H9 (cell line): Measurements from ENCODE around the gene FHIT. TPM values are rescaled to one million over a fixed set of nuclear protein-coding genes. Genes with fewer than 3 reads are reported as not detected.

Experiments
- DNase-seq: peaks from one replicate; pipeline ENCODE4 v3.0.0-alpha.2; 2017
- H2AFZ ChIP-seq: one replicate; pipeline ENCODE4 v1.6.1; 2013; ENCODE audit warnings: mild to moderate bottlenecking, low read length, control low read depth, moderate library complexity
- H2AK5ac ChIP-seq: 2 replicates; pipeline ENCODE4 v1.6.1; 2013; ENCODE audit warnings: low read length, control low read depth, mixed read lengths; ENCODE audit not compliant: insufficient read length
- H2BK120ac ChIP-seq: one replicate; pipeline ENCODE4 v1.6.1; 2013; ENCODE audit warnings: low read depth, mild to moderate bottlenecking, low read length, control low read depth, inconsistent platforms; ENCODE audit not compliant: poor library complexity, severe bottlenecking
- H2BK12ac ChIP-seq: 2 replicates; pipeline ENCODE4 v1.6.1; 2013; ENCODE audit warnings: low read length, control low read depth, mixed read lengths, low read depth; ENCODE audit not compliant: insufficient read length
- H2BK15ac ChIP-seq: 2 replicates; pipeline ENCODE4 v1.6.1; 2013; ENCODE audit warnings: low read depth, low read length, control low read depth
- H2BK20ac ChIP-seq: one replicate; pipeline ENCODE4 v1.6.1; 2013; ENCODE audit warnings: low read depth, mild to moderate bottlenecking, low read length, control low read depth, inconsistent platforms; ENCODE audit not compliant: poor library complexity, severe bottlenecking
- H2BK5ac ChIP-seq: 2 replicates; pipeline ENCODE4 v1.6.1; 2013; ENCODE audit warnings: low read length, control low read depth, mixed read lengths; ENCODE audit not compliant: insufficient read length
- H3K14ac ChIP-seq: 2 replicates; pipeline ENCODE4 v1.6.1; 2013; ENCODE audit warnings: low read length, control low read depth; ENCODE audit not compliant: insufficient read depth
- H3K18ac ChIP-seq: 2 replicates; pipeline ENCODE4 v1.6.1; 2013; ENCODE audit warnings: low read depth, mild to moderate bottlenecking, mixed read lengths, low read length, control low read depth; ENCODE audit not compliant: insufficient read length
- H3K23ac ChIP-seq: 2 replicates; pipeline ENCODE4 v1.6.1; 2013; ENCODE audit warnings: low read length, control low read depth, mixed read lengths, low read depth; ENCODE audit not compliant: insufficient read length
- H3K23me2 ChIP-seq: 2 replicates; pipeline ENCODE4 v1.6.1; 2013; ENCODE audit warnings: low read depth, mild to moderate bottlenecking, mixed read lengths, low read length, control low read depth; ENCODE audit not compliant: insufficient read length, poor library complexity, severe bottlenecking
- H3K27ac ChIP-seq: 2 replicates; pipeline ENCODE4 v1.5.1; 2013; ENCODE audit warnings: low read length, control low read depth, mixed read lengths, low read depth; ENCODE audit not compliant: insufficient read length
- H3K27me3 ChIP-seq: 2 replicates; pipeline ENCODE4 v1.6.1; 2013; ENCODE audit warnings: low read length, control low read depth, inconsistent platforms; ENCODE audit not compliant: insufficient read depth
- H3K4ac ChIP-seq: 2 replicates; pipeline ENCODE4 v1.6.1; 2013; ENCODE audit warnings: low read depth, mild to moderate bottlenecking, control low read depth, inconsistent platforms, low read length, moderate library complexity
- H3K4me1 ChIP-seq: 2 replicates; pipeline ENCODE4 v1.6.1; 2013; ENCODE audit warnings: low read length, control low read depth, inconsistent platforms; ENCODE audit not compliant: insufficient read depth
- H3K4me2 ChIP-seq: 2 replicates; pipeline ENCODE4 v1.6.1; 2013; ENCODE audit warnings: low read length, control low read depth, mixed read lengths; ENCODE audit not compliant: insufficient read length, insufficient read depth
- H3K56ac ChIP-seq: 2 replicates; pipeline ENCODE4 v1.6.1; 2013; ENCODE audit warnings: low read depth, mild to moderate bottlenecking, mixed read lengths, low read length, control low read depth; ENCODE audit not compliant: insufficient read length
- H3K79me1 ChIP-seq: 2 replicates; pipeline ENCODE4 v1.6.1; 2013; ENCODE audit warnings: low read depth, mild to moderate bottlenecking, moderate library complexity, low read length, control low read depth, inconsistent platforms; ENCODE audit not compliant: insufficient read depth, poor library complexity, severe bottlenecking
- H3K79me2 ChIP-seq: 2 replicates; pipeline ENCODE4 v1.6.1; 2013; ENCODE audit warnings: low read length, control low read depth, inconsistent platforms; ENCODE audit not compliant: insufficient read depth
- H3K9ac ChIP-seq: 2 replicates; pipeline ENCODE4 v1.6.1; 2013; ENCODE audit warnings: low read length, control low read depth, mixed read lengths; ENCODE audit not compliant: insufficient read length; ENCODE audit errors: extremely low read depth
- H3K9me3 ChIP-seq: one replicate; pipeline ENCODE4 v1.6.1; 2013; ENCODE audit warnings: low read depth, low read length, inconsistent platforms; ENCODE audit not compliant: control insufficient read depth
- H3T11ph ChIP-seq: one replicate; pipeline ENCODE4 v1.6.1; 2013; ENCODE audit warnings: mild to moderate bottlenecking, low read length, control low read depth, inconsistent platforms
- H4K20me1 ChIP-seq: one replicate; pipeline ENCODE4 v1.6.1; 2013; ENCODE audit not compliant: control insufficient read depth, insufficient read length, insufficient read depth
- H4K5ac ChIP-seq: 2 replicates; pipeline ENCODE4 v1.6.1; 2013; ENCODE audit warnings: low read depth, mild to moderate bottlenecking, mixed read lengths, low read length, control low read depth; ENCODE audit not compliant: insufficient read length
- H4K8ac ChIP-seq: replicated peaks from 2 replicates; pipeline ENCODE4 v1.6.1; 2013; ENCODE audit warnings: low read length, control low read depth, mixed read lengths, low read depth; ENCODE audit not compliant: insufficient read length
- H4K91ac ChIP-seq: 2 replicates; pipeline ENCODE4 v1.6.1; 2013; ENCODE audit warnings: low read depth, mild to moderate bottlenecking, moderate library complexity, mixed read lengths, low read length, control low read depth; ENCODE audit not compliant: insufficient read length
- H3K27ac Mint-ChIP-seq, 3 experiments: 2 replicates in 2 of 3; 3 replicates in 1 of 3; pipeline ENCODE4 v1.8.0; 2020 to 2021; ENCODE audit warnings: mixed read lengths in 3 of 3, mild to moderate bottlenecking in 1 of 3, moderate library complexity in 1 of 3
- H3K27me3 Mint-ChIP-seq: 2 replicates; pipeline ENCODE4 v1.8.0; 2021; ENCODE audit warnings: low read depth, mild to moderate bottlenecking, moderate library complexity, mixed read lengths
- H3K36me3 Mint-ChIP-seq, 3 experiments: 2 replicates in 2 of 3; 3 replicates in 1 of 3; pipeline ENCODE4 v1.8.0; 2020 to 2021; ENCODE audit warnings: low read depth in 3 of 3, mixed read lengths in 3 of 3; ENCODE audit not compliant: insufficient read depth in 1 of 3
- H3K4me1 Mint-ChIP-seq, 2 experiments: 2 replicates each; pipeline ENCODE4 v1.8.0; 2020; ENCODE audit warnings: mixed read lengths in 2 of 2
- H3K4me3 Mint-ChIP-seq, 2 experiments: 2 replicates in 1 of 2; 3 replicates in 1 of 2; pipeline ENCODE4 v1.8.0; 2020 to 2021; ENCODE audit warnings: mild to moderate bottlenecking in 2 of 2, mixed read lengths in 2 of 2, moderate library complexity in 1 of 2
- H3K9me3 Mint-ChIP-seq, 2 experiments: 2 replicates in 1 of 2; 3 replicates in 1 of 2; pipeline ENCODE4 v1.8.0; 2020; ENCODE audit warnings: mild to moderate bottlenecking in 2 of 2, mixed read lengths in 2 of 2, moderate library complexity in 1 of 2
- CTCF ChIP-seq: fragments of 200-600 bp; sonication (generic); conservative IDR thresholded peaks from 3 replicates; pipeline ENCODE4 v1.8.0; 2021; ENCODE audit warnings: antibody characterized with exemption, mild to moderate bottlenecking
- WGBS: extraction: QIAGEN DNeasy Blood & Tissue Kit; methylation state at CpG from one replicate; pipeline ENCODE4 v1.1.7; 2013; ENCODE audit warnings: missing lambda C conversion rate, low lambda C conversion rate, mixed read lengths; ENCODE audit not compliant: insufficient read length; ENCODE audit errors: extremely low coverage; 5-methylcytosine and 5-hydroxymethylcytosine counted together
- total RNA-seq: library from RNA; stranded (reverse); gene quantifications from 2 replicates; pipeline ENCODE4 v1.2.1, GENCODE V29; 2021

Gene FHIT
- total RNA-seq, 1 experiment from 2014 or later: 3.0 TPM

- Mint-ChIP-seq H3K27ac (no peak overlapping the region), H3K4me3 (no peak overlapping the region), H3K4me1 (peaks cover 5 to 9% of the 10 kb centered on the region in 2 experiments), H3K36me3 (peaks cover 0 to 9% (median 4%) of the 10 kb centered on the region in 3 experiments; a peak in 3 of 7 replicates), H3K27me3 (no peaks in the 10 kb centered on the region), H3K9me3 (peaks cover 5% of the 10 kb centered on the region in 2 experiments; a peak in 4 of 5 replicates)
- Histone ChIP-seq H3K14ac (no peak overlapping the region), H2BK20ac (no peak overlapping the region), H3K4me2 (no peak overlapping the region), H3K56ac (no peak overlapping the region), H4K91ac (no peak overlapping the region), H2BK15ac (no peak overlapping the region), H3K4ac (no peak overlapping the region), H3K27me3 (no peaks in the 10 kb centered on the region), H4K5ac (no peak overlapping the region), H3K23me2 (no peaks in the 10 kb centered on the region), H3K9me3 (no peaks in the 10 kb centered on the region), H3K79me1 (no peaks in the 10 kb centered on the region), H3K9ac (no peak overlapping the region), H3K79me2 (no peaks in the 10 kb centered on the region), H2AK5ac (no peak overlapping the region), H2BK5ac (no peak overlapping the region), H3K27ac (no peak overlapping the region), H4K8ac (no peak overlapping the region), H2BK120ac (no peak overlapping the region), H3K23ac (no peak overlapping the region), H2BK12ac (no peak overlapping the region), H3K18ac (no peak overlapping the region), H3K4me1 (no peaks in the 10 kb centered on the region; the same call in 1 of the 2 replicates), H4K20me1 (no peaks in the 10 kb centered on the region), H2AFZ (no peak overlapping the region), H3T11ph (no peak overlapping the region)
- no peak for TF ChIP-seq CTCF
- WGBS: no CpG with 5 or more reads among the region's 2 CpGs
- no peak for DNase-seq
These were observed 403.5 kb downstream of the FHIT start for GRCh38 chr3:60847791-60848190.
